A549 treated with ZK216348 at 1 μM for 4 hours (cell line): ENCODE results near the gene ANP32E. TPM values are rescaled to one million over a fixed set of nuclear protein-coding genes. Genes with fewer than 3 reads are reported as not detected.

Experiments used
- total RNA-seq: library from RNA; stranded (reverse); fragments of 200-300 nt; extraction: Qiagen RNA extraction; gene quantifications from 5 replicates; pipeline ENCODE4 v1.2.3, GENCODE V29; 2022; ENCODE audit warnings: low read depth

The ANP32E gene
- total RNA-seq, result 34.7 to 90.7 TPM (median 46.0 TPM) in 5 replicates

GRCh38 chr1:150235852-150236613, at the start of gene ANP32E:
TSS of gene ANP32E (minus strand) at chr1:150236112. CDS start at chr1:150235786, 326 bp downstream.

GRCh38 chr1:150281758-150282557, 46.0 kb upstream of the ANP32E start, which contains the start of gene CIART:
TSS of gene CIART (plus strand) at chr1:150282554. CDS start at chr1:150283268, 714 bp downstream.

GRCh38 chr1:150268705-150269403, 32.9 kb upstream of the ANP32E start, which contains the start of gene APH1A:
TSS of gene APH1A (minus strand) at chr1:150269016. CDS start at chr1:150268810, 206 bp downstream.

GRCh38 chr1:150257624-150258585, 22.0 kb upstream of the ANP32E start, which contains the start of gene CA14:
TSS of gene CA14 (plus strand) at chr1:150257774. CDS start at chr1:150258129, 355 bp downstream.

Other genes with a start within 250 kb of the ANP32E start
- gene OTUD7B, start 225.4 kb downstream of the ANP32E start, total RNA-seq, result 8.2 to 13.0 TPM (median 11.6 TPM) in 5 replicates
- gene VPS45, start 168.3 kb downstream of the ANP32E start, total RNA-seq, result 14.6 to 17.0 TPM (median 16.4 TPM) in 5 replicates
- 6.2 to 8.9 TPM (median 7.6 TPM) in 5 replicates for gene PLEKHO1, start 86.2 kb downstream of the ANP32E start, total RNA-seq
- gene CA14, start 21.7 kb upstream of the ANP32E start, total RNA-seq, result not detected in 5 replicates
- 105 to 151 TPM (median 138 TPM) in 5 replicates for gene APH1A, start 32.9 kb upstream of the ANP32E start, total RNA-seq
- 0.20 to 0.79 TPM (median 0.38 TPM) in 4 of 5 replicates, not detected in the other for gene C1orf54, start 36.7 kb upstream of the ANP32E start, total RNA-seq
- 0.88 to 1.6 TPM (median 1.1 TPM) in 5 replicates for gene CIART, start 46.4 kb upstream of the ANP32E start, total RNA-seq
- gene MRPS21, start 57.7 kb upstream of the ANP32E start, total RNA-seq, result 80.6 to 120 TPM (median 86.2 TPM) in 5 replicates
- 53.1 to 67.3 TPM (median 59.7 TPM) in 5 replicates for gene PRPF3, start 85.4 kb upstream of the ANP32E start, total RNA-seq
- 13.1 to 16.7 TPM (median 13.7 TPM) in 5 replicates for gene RPRD2, start 128.0 kb upstream of the ANP32E start, total RNA-seq